ENCODE measurements around the gene CDX2.

The CDX2 gene

DNA sequence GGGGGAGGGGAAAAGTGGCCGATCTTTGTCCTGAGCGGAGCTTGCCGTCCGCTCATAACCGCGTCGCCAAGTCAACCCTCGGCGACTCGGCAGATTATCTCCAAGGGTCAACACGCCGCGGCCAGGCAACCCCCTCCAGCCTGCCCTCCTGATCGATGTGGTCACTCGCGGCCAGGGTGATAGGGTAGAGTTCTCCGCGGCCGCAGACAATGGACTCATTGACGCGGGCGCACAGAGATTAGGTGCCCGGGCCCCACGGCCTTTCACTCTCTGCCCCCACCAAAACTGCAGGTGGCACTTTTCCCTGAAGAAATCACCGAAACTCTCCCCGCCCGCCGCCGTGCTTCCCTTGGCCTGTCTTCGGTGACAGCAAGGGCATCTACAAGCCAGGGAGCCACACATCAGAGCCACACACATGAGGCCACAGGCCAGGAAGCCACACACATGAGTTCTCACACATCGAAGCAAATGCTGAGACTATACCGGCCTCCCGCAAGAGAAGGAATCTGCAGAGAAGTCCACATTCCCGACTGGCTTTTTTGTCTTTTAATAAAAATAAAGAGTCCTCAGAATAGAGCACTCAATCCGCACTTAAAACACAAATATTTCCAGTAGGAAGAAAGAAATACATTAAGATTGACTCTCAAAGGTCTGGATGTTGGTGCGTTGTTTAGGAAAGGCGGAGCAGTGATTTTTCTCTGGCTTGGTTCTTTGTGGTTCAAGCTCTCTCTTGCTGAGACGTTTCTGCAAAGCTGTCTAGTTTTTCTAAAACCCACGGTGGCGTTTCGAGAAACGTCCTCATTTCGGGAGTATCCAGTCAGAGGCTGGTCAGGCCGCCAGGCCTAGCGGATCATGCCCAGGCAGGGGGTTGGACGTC lies 50.8 kb downstream of the CDX2 start:
- DNase-seq (ENCODE audit: low read depth in 2 of 2), result no peak

DNA sequence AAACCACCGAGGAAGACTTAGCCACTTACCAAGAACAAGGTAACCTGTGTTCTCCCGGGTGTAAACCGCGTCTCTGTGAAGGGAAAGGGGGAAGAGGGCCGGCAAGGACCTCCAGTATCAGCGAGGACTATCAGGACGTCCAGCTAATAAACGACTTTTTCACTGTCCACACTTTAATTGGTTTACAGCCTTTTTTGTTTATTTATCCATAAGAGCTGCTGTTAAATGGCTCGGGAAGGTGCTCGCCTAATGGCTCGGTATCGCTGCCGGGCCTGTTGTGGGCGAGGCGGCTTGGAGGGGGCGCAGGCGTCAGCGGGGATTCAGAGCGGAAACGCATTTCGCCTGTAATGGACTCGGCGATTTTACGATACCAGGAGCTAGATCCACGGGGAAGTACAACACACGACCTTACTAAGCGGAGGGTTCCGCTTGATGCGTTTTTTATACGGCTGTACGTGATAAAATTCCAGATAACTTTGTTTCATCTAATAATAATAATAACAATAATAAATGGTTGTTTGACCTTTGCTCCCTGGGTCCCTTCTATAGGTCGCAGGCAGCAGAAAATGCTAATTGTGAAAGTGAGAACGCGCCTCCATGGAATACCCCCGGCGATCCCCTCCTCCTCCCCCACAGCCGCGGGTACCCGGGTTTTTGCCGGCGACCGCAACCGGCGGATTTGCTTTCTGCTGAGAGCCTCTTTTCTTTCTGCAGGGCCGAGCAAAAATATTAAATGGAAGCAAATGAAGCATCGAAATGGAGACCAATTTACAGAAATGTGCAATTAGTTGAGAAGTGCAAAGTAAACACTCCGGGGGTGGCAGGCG lies 51.8 kb downstream of the CDX2 start:
- DNase-seq (ENCODE audit: low read depth in 2 of 2), result no peak

DNA sequence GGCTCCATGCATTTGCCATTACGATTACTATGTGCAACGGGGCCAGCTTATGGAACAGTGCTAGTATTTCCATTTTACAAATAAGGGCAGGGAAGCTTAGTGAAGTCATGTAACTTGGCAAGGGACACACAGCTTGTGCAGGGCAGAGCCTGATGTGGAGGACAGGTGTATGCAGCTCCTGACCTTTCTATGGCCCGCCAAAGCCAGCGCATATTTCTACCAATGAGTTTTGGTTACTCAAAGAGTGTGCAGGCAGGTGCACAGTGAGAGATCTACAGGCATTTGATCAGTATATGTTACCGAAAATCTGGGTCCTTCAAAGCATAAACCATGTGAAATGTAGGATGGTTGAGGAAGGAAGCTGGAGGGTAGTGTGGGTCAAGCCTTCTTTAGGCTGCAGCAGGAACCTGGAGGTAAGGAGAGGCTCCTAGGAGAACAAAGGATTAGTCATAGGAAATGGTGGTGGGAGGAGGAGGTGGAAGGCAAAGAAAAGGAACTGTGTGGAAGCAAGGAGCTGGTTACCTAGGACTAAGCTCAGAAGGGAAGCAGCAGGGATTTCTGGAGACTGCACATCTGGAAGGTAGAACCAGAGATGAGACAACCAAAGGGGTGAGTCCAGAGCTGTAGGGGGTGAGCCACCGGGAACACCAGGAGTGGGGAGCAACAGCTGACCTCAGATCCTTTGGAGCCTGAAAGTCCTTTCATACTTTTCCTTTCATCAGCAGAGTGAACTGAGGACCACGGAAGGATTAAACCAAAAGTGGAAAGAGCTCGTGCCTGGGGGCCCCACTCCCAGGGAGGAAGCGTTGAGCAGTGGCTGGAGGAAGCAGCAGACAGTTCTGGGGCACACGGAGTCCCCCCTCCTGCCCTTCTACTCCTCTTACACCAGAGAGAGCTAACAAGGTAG lies 53.6 kb downstream of the CDX2 start:
- no peak for DNase-seq (ENCODE audit: low read depth in 2 of 2)

DNA sequence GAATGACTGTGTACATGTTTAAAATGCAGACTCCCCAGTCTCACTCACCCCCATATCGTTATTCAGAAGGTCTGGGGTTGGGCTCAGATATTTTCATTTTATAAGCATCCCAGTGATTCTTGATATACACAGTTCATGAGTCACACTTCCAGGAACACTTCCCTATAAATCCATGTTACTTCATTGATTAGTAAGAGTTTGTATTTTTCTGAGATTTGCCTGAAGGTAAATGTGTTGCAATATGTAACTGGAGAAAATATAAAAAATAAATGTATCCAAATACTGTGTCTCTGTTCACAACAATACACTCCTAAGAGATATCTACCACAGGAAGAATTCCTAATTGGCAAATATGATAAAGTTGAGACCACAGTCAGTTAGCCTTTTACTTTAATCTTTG lies 56.0 kb downstream of the CDX2 start:
- no peak for DNase-seq (ENCODE audit: low read depth in 2 of 2)

DNA sequence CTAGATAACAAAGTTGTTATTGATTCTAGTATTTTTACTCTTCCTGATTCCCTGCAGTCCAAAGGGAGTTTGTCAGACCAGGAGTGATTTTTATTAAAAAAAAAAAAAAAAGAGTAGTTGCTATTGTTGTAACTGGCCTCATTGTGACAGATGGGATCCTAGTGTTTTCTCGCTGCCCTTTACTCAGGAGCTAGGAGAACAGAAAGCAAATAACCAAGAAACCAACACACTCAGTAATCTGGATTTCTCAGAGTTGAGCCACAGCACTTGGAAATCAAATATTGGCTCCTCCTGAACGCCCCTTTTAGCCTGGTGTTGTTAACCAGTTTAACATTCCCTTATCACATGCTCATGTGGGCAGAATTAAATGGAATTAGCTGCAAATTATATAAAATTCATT lies 57.6 kb downstream of the CDX2 start:
- no peak for DNase-seq (ENCODE audit: low read depth in 2 of 2)

Measured in stimulated activated CD4-positive, alpha-beta T cell treated with anti-CD3 and anti-CD28 coated beads, Interleukin-1b, Interleukin-23, amount 100 ng/mL, for 1 hour (primary cell).